SK-N-MC (cell line): ENCODE data around the gene DNAJC25.

ENCODE experiments used
- EZH2 ChIP-seq: fragments of 200-600 bp; sonication (generic); IDR thresholded peaks from one replicate; pipeline ENCODE4 v1.6.1; 2017; ENCODE audit warnings: antibody characterized with exemption
- FOXP2 ChIP-seq: optimal IDR thresholded peaks from 2 replicates; pipeline ENCODE3; 2011; ENCODE audit warnings: mild to moderate bottlenecking, moderate library complexity; ENCODE audit not compliant: insufficient read depth; ENCODE audit errors: extremely low read length, control extremely low read depth
- POLR2AphosphoS5 ChIP-seq: IDR thresholded peaks from 2 replicates; pipeline ENCODE4 v1.6.1; 2012; ENCODE audit warnings: mild to moderate bottlenecking, low read depth, low read length, borderline replicate concordance

- no peak for TF ChIP-seq POLR2AphosphoS5
- no peak for TF ChIP-seq EZH2
- TF ChIP-seq FOXP2 = no peak
These were observed 3.7 kb upstream of the DNAJC25 start for GRCh38 chr9:111627260-111627963.
